ENCODE data around the gene ATG7.

ATG7 gene

DNA sequence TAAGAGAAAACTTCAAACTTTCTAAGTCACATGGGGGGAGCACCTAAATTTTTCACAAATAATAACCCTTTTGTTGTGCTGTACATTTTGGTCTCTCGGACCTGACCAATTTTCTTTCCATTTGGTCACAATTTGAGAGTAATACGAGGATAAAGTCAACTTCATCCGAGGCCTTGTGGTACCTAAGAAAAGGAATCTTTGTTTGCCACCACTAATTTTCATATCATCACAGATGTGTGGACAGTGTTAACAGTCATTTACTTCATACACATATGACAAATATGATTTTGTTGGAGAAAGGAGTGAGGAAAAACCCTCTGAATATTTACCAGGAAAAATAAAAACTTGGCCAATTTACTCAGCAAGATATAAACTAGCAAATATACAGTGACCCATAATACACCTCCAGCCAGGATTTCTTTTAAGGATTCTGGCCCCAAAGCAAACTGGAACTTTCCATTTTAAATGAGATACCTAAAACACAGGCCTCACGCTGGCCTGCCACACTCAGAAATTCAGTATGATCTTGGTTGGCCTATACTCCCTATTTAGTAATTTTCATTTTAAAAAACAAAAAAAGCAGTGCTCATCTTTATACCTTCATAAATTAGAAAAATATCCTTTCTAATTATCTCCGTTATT, 330.8 kb downstream of the ATG7 start:
- no peak for DNase-seq (ENCODE audit: low read depth)
- no peak overlapping the region for H3K4me3 ChIP-seq (ENCODE audit: low read depth, low read length)

GRCh38 chr3:11603628-11604027, 331.4 kb downstream of the ATG7 start:
- TF ChIP-seq MYC (IDR thresholded peaks at IDR 0.05; ENCODE audit: low read depth, low read length) = no peak
- TF ChIP-seq, protein P1, sequence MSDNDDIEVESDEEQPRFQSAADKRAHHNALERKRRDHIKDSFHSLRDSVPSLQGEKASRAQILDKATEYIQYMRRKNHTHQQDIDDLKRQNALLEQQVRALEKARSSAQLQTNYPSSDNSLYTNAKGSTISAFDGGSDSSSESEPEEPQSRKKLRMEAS (IDR thresholded peaks at IDR 0.05; ENCODE audit: low read depth, low read length) = no peak
- no peak for TF ChIP-seq POLR2A (IDR thresholded peaks at IDR 0.05; ENCODE audit: extremely low read depth, insufficient read length)
- TF ChIP-seq CTCF (IDR thresholded peaks at IDR 0.05; ENCODE audit: low read depth, low read length) = no peak
- no peak overlapping the region for H3K4me3 ChIP-seq (ENCODE audit: low read depth, low read length)
- DNase-seq (ENCODE audit: low read depth) = peak; percentile 11

More for the DNA sequence above, 330.8 kb downstream of the ATG7 start:
- TF ChIP-seq POLR2A (IDR thresholded peaks at IDR 0.05; ENCODE audit: extremely low read depth, insufficient read length) (no peak), MYC (IDR thresholded peaks at IDR 0.05; ENCODE audit: low read depth, low read length) (no peak)

GRCh38 chr3:11604139-11604892, 332.1 kb downstream of the ATG7 start:
- DNase-seq (ENCODE audit: low read depth) = peak; percentile 11
- TF ChIP-seq, protein P1 (IDR thresholded peaks at IDR 0.05; ENCODE audit: low read depth, low read length) = no peak
- no peak for TF ChIP-seq POLR2A (IDR thresholded peaks at IDR 0.05; ENCODE audit: extremely low read depth, insufficient read length)
- no peak for TF ChIP-seq CTCF (IDR thresholded peaks at IDR 0.05; ENCODE audit: low read depth, low read length)
- TF ChIP-seq MYC (IDR thresholded peaks at IDR 0.05; ENCODE audit: low read depth, low read length) = no peak
- H3K4me3 ChIP-seq (ENCODE audit: low read depth, low read length) = no peak overlapping the region

- H3K4me3 ChIP-seq (ENCODE audit: low read depth, low read length) = no peak overlapping the region
- no peak for DNase-seq (ENCODE audit: low read depth)
Measured at GRCh38 chr3:11605398-11605797, 333.2 kb downstream of the ATG7 start.

DNA sequence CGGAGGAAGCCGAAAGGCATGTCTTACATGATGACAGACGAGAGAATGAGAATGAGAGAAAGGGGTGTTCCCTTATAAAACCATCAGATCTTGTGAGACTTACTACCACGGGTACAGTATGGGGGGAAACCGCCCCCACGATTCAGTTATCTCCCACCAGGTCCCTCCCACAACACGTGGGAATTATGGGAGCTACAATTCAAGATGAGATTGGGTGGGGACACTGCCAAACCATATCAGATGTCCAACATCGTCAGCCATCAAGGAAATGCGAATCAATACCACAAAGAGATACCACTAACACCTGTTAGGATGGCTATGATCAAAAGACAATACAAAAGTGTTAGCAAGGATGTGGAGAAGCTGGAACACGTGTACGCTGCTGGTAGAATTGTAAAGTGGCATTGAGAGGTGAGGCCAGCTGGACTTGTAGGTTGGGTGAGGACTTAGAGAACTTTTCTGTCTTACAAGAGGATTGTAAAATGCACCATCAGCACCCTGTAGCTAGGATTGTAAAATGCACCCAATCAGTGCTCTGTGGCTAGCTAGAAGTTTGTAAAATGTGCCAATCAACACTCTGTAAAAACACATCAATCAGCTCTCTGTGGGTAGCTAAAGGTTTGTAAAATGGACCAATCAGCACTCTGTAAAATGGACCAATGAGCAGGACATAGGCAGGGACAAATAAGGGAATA, 334.0 kb downstream of the ATG7 start:
- TF ChIP-seq CTCF (IDR thresholded peaks at IDR 0.05; ENCODE audit: low read depth, low read length) = no peak
- DNase-seq (ENCODE audit: low read depth) = no peak
- H3K4me3 ChIP-seq (ENCODE audit: low read depth, low read length) = no peak overlapping the region

More at GRCh38 chr3:11605398-11605797, 333.2 kb downstream of the ATG7 start:
- no peak for TF ChIP-seq MYC (IDR thresholded peaks at IDR 0.05; ENCODE audit: low read depth, low read length)

DNA sequence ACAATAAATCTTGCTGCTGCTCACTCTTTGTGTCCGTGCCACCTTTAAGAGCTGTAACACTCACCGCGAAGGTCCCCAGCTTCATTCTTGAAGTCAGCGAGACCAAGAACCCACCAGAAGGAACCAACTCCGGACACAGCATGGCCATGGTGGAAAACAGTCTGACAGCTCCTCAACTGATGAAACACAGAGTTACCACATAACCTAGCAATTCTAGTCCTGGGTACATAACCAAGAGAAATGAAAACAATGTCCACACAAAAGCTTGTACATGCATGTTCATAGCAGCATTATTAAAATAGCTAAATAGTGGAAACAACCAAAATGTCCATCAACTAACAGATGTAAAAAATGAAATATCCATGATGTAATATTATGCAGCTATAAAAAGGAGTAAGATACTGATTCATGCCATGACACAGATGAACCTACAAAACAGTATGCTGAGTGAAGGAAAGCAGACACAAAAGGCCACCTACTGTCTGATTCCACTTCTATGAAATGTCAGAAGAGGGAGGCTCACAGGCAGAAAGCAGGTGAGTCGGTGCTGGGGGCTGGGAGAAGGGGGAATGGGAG, 334.8 kb downstream of the ATG7 start:
- TF ChIP-seq POLR2A (IDR thresholded peaks at IDR 0.05; ENCODE audit: extremely low read depth, insufficient read length) (no peak), MYC (IDR thresholded peaks at IDR 0.05; ENCODE audit: low read depth, low read length) (no peak), CTCF (IDR thresholded peaks at IDR 0.05; ENCODE audit: low read depth, low read length) (no peak)
- TF ChIP-seq, protein P1 (IDR thresholded peaks at IDR 0.05; ENCODE audit: low read depth, low read length) = no peak
- no peak overlapping the region for H3K4me3 ChIP-seq (ENCODE audit: low read depth, low read length)
- no peak for DNase-seq (ENCODE audit: low read depth)

All from NB4 (cell line).